Measurements from ENCODE around the gene SMIM21.

SMIM21 gene

DNA sequence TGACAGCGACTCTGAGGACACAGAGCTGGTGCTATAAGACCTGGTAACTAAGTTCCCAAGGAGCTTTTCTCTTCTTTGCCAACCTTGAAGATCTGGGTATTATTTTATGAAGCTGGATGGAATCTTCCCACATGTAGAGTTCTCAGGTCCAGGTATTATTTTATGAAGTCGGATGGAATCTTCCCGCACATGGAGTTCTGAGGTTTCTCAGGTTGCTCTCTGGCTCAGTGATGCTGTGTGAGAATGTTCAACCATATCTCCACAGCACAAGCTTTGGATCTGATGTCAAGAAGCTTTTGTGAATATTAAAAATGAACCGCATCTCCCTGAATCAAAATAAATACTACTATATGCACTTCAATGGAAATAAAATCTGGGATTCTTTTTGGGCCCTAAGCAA lies at the start of gene SMIM21:
SMIM21 (minus strand) TSS at position 101 of the 400 bp plus-strand sequence. CDS start 140 bp downstream, outside the sequence.
- Histone ChIP-seq H3K27ac (ENCODE audit: low read depth, low read length) (no peak within 1 kb of the TSS), H3K4me1 (ENCODE audit: insufficient read depth, low read length) (no peaks in the 10 kb centered on the region), H3K36me3 (ENCODE audit: insufficient read depth, low read length) (no peaks in the 10 kb centered on the region), H3K27me3 (ENCODE audit: control insufficient read depth in 1 of 2, insufficient read depth in 2 of 2, low read length in 2 of 2) (no peaks in the 10 kb centered on the region), H3K9me3 (ENCODE audit: low read length) (no peaks in the 10 kb centered on the region), H3K9ac (ENCODE audit: low read length) (no peak within 1 kb of the TSS), H3K4me3 (ENCODE audit: low read depth in 1 of 2, low read length in 2 of 2) (no peak within 1 kb of the TSS)

DNA sequence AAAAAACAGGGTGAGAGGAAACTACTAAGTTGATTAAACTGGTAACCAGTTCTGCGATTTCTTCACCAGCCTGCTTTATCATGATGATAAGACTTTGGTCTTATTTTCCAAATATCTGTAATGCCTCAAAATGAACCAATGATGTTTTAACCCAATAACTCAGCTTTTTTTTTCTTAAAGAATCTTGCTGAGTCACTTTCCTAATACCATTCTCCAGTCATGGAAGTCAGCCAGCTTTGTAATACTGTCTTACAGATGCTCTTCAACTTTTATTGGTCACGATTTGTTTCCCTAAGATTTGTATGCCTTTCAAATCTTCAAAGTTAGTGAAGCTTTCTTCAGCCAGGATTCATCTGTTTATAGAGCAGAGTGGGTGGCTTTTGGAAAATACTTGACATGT lies 47.7 kb upstream of the SMIM21 start:
- Histone ChIP-seq H3K4me1 (ENCODE audit: insufficient read depth, low read length) (peaks cover 13% of the 10 kb centered on the region), H3K36me3 (ENCODE audit: insufficient read depth, low read length) (no peaks in the 10 kb centered on the region), H3K9ac (ENCODE audit: low read length) (no peak overlapping the region), H3K9me3 (ENCODE audit: low read length) (no peaks in the 10 kb centered on the region), H3K27me3 (ENCODE audit: control insufficient read depth in 1 of 2, insufficient read depth in 2 of 2, low read length in 2 of 2) (no peaks in the 10 kb centered on the region), H3K4me3 (ENCODE audit: low read depth in 1 of 2, low read length in 2 of 2) (no peak overlapping the region), H3K27ac (ENCODE audit: low read depth, low read length) (no peak overlapping the region)

DNA sequence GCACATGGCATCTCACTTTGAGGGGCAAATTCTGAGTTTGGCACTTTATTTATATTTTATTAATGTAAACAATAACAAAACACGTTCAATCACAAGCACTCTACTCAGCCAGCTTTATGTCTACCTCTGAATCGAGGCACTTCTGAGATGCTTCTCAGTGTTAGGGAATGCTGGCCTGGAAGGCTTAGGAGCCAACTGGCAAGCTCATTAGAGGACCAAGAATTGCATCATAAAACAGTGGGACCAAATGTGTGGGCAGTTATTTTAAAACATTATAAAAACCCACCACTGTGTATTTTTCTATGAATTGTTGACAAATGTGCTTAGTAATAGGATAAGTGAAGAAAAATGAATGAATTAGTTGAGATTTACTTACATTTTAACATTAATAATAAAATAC lies 46.8 kb upstream of the SMIM21 start:
- Histone ChIP-seq H3K27ac (ENCODE audit: low read depth, low read length) (no peak overlapping the region), H3K4me1 (ENCODE audit: insufficient read depth, low read length) (peaks cover 13% of the 10 kb centered on the region), H3K9ac (ENCODE audit: low read length) (no peak overlapping the region), H3K36me3 (ENCODE audit: insufficient read depth, low read length) (no peaks in the 10 kb centered on the region), H3K4me3 (ENCODE audit: low read depth in 1 of 2, low read length in 2 of 2) (no peak overlapping the region), H3K27me3 (ENCODE audit: control insufficient read depth in 1 of 2, insufficient read depth in 2 of 2, low read length in 2 of 2) (no peaks in the 10 kb centered on the region), H3K9me3 (ENCODE audit: low read length) (no peaks in the 10 kb centered on the region)

DNA sequence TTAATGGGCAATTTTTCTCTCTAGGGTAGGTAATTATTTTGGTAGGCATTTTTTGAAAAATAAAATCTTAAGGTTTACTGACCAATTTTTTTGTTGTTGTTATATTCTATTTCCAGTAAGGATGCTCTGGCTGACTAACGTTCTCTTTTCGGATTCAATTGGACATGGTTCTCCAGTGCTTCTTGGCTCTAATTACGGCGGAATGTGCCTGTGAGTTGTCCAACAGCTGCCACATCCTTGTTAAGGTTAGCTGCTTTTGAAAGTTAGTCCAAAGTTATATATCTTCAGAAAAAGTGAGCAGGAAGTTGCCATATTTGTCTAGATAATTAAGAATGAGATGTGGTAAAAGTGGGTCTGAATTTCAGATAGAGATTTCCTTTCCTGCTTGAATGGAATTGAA lies 45.8 kb upstream of the SMIM21 start:
- H3K4me3 ChIP-seq (ENCODE audit: low read depth in 1 of 2, low read length in 2 of 2), result no peak overlapping the region
- H3K36me3 ChIP-seq (ENCODE audit: insufficient read depth, low read length), result no peaks in the 10 kb centered on the region
- H3K27ac ChIP-seq (ENCODE audit: low read depth, low read length), result no peak overlapping the region
- H3K4me1 ChIP-seq (ENCODE audit: insufficient read depth, low read length), result peaks cover 13% of the 10 kb centered on the region
- H3K9ac ChIP-seq (ENCODE audit: low read length), result no peak overlapping the region
- no peaks in the 10 kb centered on the region for H3K27me3 ChIP-seq (ENCODE audit: control insufficient read depth in 1 of 2, insufficient read depth in 2 of 2, low read length in 2 of 2)
- no peaks in the 10 kb centered on the region for H3K9me3 ChIP-seq (ENCODE audit: low read length)

DNA sequence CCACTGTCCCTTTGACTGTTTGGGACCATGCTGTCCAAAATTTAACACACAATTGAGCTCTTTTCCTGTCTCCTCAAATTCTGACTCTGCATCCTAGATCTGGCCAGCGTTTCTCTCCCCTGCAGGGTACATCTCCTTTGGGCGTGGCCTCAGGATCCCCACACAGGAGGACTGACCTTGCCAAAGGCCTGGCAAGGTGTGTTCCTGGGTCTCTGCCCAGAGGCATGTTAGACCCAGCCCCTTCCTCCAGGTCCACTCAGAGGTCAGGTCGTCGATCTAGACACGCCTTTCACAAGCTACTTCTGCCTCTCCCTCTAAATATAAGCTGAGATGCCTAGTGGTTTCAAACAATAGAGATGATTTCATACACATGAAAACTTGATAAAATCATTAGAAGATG lies 45.4 kb upstream of the SMIM21 start:
- Histone ChIP-seq H3K27me3 (ENCODE audit: control insufficient read depth in 1 of 2, insufficient read depth in 2 of 2, low read length in 2 of 2) (no peaks in the 10 kb centered on the region), H3K9ac (ENCODE audit: low read length) (no peak overlapping the region), H3K9me3 (ENCODE audit: low read length) (no peaks in the 10 kb centered on the region), H3K4me3 (ENCODE audit: low read depth in 1 of 2, low read length in 2 of 2) (no peak overlapping the region), H3K4me1 (ENCODE audit: insufficient read depth, low read length) (peaks cover 13% of the 10 kb centered on the region), H3K36me3 (ENCODE audit: insufficient read depth, low read length) (no peaks in the 10 kb centered on the region), H3K27ac (ENCODE audit: low read depth, low read length) (no peak overlapping the region)

DNA sequence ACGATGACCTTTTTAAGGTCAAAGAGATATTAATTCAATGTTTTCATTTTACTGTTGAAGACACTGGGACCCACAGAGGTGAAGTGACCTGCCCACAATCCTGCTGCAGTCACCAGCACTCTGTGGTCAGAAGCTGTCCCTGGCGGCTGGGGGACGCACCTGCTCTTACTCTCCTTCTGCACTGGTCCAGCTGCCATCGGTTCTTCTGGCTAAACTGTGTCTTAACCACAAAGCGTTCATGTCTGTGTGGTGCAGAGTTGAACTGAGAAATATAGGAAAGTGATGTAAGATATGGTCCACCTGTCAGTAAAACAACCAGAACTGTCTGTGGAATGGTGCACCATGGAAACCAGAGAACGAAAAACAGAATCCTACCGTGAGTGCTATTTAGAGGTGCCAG lies 44.9 kb upstream of the SMIM21 start:
- Histone ChIP-seq H3K9me3 (ENCODE audit: low read length) (no peaks in the 10 kb centered on the region), H3K9ac (ENCODE audit: low read length) (no peak overlapping the region), H3K36me3 (ENCODE audit: insufficient read depth, low read length) (no peaks in the 10 kb centered on the region), H3K27ac (ENCODE audit: low read depth, low read length) (no peak overlapping the region), H3K27me3 (ENCODE audit: control insufficient read depth in 1 of 2, insufficient read depth in 2 of 2, low read length in 2 of 2) (no peaks in the 10 kb centered on the region), H3K4me1 (ENCODE audit: insufficient read depth, low read length) (peaks cover 13% of the 10 kb centered on the region), H3K4me3 (ENCODE audit: low read depth in 1 of 2, low read length in 2 of 2) (no peak overlapping the region)

DNA sequence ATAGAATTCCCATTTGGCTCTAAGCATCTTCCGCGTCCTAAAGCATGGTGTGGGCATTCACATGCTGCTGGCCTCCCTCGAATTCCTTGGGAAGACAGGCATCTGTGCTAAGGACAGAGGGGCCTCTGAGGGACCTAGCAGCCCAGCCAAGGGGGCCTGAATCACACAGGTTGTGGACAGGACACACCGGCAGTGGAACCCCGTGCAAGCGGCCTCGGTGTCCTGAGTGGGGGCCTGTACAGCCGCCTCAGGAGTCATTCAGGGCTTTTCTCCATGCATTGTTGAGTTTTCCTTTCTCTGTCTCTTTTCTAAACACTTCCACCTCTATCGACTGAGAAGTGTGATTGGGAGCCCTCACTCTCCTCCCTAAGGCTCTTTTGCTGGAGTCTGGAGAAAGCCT lies 44.3 kb upstream of the SMIM21 start:
- no peaks in the 10 kb centered on the region for H3K36me3 ChIP-seq (ENCODE audit: insufficient read depth, low read length)

DNA sequence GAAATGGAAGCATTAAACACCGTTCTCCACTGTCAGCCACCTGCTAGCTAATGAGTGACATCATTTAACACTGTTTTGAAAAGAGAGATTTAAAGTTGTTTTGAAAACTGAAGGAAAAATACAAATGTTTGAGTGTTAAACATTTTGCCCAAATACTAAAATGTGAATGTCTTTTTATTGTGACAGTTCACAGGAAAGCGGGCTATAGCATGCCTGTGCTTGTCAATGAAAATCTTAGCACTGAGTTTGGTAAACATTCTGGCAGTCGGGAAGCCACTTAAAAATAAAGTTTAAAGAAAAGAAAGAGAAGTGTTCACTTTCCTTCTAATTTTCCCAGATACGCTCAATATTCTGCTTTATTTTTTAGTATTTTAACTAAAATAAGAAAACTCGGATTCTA lies 40.3 kb upstream of the SMIM21 start:
- no peak overlapping the region for H3K4me3 ChIP-seq (ENCODE audit: low read depth in 1 of 2, low read length in 2 of 2)
- H3K9me3 ChIP-seq (ENCODE audit: low read length), result no peaks in the 10 kb centered on the region
- H3K4me1 ChIP-seq (ENCODE audit: insufficient read depth, low read length), result no peaks in the 10 kb centered on the region
- H3K9ac ChIP-seq (ENCODE audit: low read length), result no peak overlapping the region
- H3K36me3 ChIP-seq (ENCODE audit: insufficient read depth, low read length), result no peaks in the 10 kb centered on the region
- no peak overlapping the region for H3K27ac ChIP-seq (ENCODE audit: low read depth, low read length)
- no peaks in the 10 kb centered on the region for H3K27me3 ChIP-seq (ENCODE audit: control insufficient read depth in 1 of 2, insufficient read depth in 2 of 2, low read length in 2 of 2)

More for the DNA sequence above, 44.3 kb upstream of the SMIM21 start:
- H3K9me3 ChIP-seq (ENCODE audit: low read length), result no peaks in the 10 kb centered on the region
- no peak overlapping the region for H3K27ac ChIP-seq (ENCODE audit: low read depth, low read length)
- H3K4me1 ChIP-seq (ENCODE audit: insufficient read depth, low read length), result peaks cover 13% of the 10 kb centered on the region
- H3K9ac ChIP-seq (ENCODE audit: low read length), result no peak overlapping the region
- no peaks in the 10 kb centered on the region for H3K27me3 ChIP-seq (ENCODE audit: control insufficient read depth in 1 of 2, insufficient read depth in 2 of 2, low read length in 2 of 2)
- H3K4me3 ChIP-seq (ENCODE audit: low read depth in 1 of 2, low read length in 2 of 2), result no peak overlapping the region

DNA sequence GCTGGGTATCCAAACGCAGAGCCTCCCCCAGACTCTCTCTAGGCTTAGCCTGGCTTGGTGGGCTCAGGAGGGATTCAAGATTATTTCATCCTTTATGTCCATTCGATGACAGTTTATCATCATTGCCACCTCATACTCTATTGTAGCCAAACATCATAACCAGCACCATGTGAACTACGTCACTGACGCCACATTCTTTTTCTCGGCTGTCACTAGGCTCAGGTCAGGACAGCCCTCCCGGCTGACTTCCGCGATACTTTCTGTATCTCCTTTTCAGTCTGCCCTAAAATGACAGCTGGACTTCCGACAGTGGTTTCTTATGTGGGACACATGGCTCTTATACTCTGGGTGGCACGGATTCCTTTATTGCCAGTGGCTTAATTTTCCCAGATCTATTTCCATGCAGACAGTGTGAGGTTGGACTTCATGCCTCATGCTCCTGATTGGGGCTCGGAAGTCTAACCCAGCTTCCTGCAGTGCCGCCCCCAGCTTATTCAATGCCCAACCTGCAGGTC lies 39.8 kb upstream of the SMIM21 start:
- Histone ChIP-seq H3K27me3 (ENCODE audit: control insufficient read depth in 1 of 2, insufficient read depth in 2 of 2, low read length in 2 of 2) (no peaks in the 10 kb centered on the region), H3K9ac (ENCODE audit: low read length) (no peak overlapping the region), H3K27ac (ENCODE audit: low read depth, low read length) (no peak overlapping the region), H3K9me3 (ENCODE audit: low read length) (no peaks in the 10 kb centered on the region), H3K36me3 (ENCODE audit: insufficient read depth, low read length) (no peaks in the 10 kb centered on the region), H3K4me1 (ENCODE audit: insufficient read depth, low read length) (no peaks in the 10 kb centered on the region), H3K4me3 (ENCODE audit: low read depth in 1 of 2, low read length in 2 of 2) (no peak overlapping the region)

DNA sequence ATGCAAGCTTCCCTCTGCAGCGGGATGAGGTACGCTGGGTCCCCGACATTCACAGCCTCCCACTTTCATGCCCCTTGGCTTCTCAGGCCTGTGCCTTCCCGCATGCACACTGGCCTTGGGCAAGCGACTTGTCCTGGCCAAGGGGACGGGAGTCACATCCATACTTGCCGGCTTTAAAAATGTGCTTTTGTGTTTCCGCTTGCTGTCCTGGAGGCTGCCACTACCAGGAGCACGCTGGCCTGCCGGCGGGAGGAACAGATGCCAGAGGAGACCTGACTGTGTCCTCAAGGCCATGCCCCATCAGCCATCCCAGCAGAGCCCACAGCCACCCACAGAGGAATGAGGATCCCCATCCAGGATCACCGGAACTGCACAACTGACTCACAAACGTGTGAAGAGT lies 36.9 kb upstream of the SMIM21 start:
- H3K9me3 ChIP-seq (ENCODE audit: low read length), result no peaks in the 10 kb centered on the region
- no peaks in the 10 kb centered on the region for H3K36me3 ChIP-seq (ENCODE audit: insufficient read depth, low read length)
- H3K27me3 ChIP-seq (ENCODE audit: control insufficient read depth in 1 of 2, insufficient read depth in 2 of 2, low read length in 2 of 2), result no peaks in the 10 kb centered on the region
- H3K27ac ChIP-seq (ENCODE audit: low read depth, low read length), result no peak overlapping the region
- H3K4me1 ChIP-seq (ENCODE audit: insufficient read depth, low read length), result no peaks in the 10 kb centered on the region
- H3K9ac ChIP-seq (ENCODE audit: low read length), result no peak overlapping the region
- no peak overlapping the region for H3K4me3 ChIP-seq (ENCODE audit: low read depth in 1 of 2, low read length in 2 of 2)

DNA sequence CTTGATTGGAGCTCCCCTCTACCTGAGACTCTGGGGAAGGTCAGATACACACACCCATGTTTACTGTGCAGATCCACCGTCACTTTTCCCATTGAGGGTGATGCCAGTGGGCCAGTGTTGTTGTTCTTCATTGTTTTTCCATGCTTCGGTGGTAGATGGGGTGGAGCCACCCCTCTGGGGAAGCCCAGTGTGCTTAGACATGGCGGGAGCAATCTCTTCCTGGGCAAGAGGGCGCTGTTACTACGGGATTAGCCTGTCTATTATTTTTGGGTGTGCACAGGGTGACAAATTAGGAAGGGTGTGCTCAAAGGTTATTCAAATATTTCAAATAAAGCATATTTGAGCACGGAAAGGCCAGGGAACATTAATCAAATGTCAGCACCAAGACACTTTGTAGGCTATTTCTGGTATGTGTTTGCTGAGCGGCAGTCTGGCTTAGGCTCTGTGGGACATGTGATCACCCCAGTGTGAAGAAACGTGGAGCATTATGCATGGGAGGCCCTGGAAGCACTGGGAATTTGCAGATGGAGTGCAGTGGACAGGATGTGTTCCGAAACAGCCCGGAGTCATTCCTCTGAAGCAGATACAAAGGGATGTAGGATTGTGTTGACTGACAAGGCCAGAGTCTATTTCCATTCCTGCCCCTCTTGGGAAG lies 34.8 kb upstream of the SMIM21 start:
- no peaks in the 10 kb centered on the region for H3K9me3 ChIP-seq (ENCODE audit: low read length)

DNA sequence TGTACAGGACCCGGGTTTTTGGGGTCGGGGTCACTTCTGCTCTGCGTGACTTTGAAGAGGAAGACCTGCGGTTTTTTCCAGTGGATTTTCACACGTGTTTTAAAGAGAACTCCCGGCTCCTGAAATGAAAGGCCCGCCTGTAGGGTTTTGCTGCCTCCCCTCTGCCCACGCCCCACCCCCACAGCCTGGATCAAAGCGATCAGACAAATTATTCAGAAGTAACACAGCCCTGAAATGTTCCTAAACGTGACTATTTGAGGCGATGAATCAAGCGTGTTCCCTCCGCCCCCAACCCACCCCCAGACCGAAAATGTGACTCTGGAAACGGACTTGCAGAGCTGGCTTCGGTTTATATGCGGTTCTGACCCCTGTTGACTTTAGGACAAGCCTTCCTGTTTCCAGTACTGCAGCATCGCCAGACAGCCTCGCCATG lies 28.7 kb upstream of the SMIM21 start:
- Histone ChIP-seq H3K36me3 (ENCODE audit: insufficient read depth, low read length) (no peaks in the 10 kb centered on the region), H3K9me3 (ENCODE audit: low read length) (no peaks in the 10 kb centered on the region), H3K9ac (ENCODE audit: low read length) (peak overlapping the region; percentile 16), H3K27ac (ENCODE audit: low read depth, low read length) (peak overlapping the region; percentile 67), H3K4me1 (ENCODE audit: insufficient read depth, low read length) (peaks cover 5% of the 10 kb centered on the region), H3K27me3 (ENCODE audit: control insufficient read depth in 1 of 2, insufficient read depth in 2 of 2, low read length in 2 of 2) (no peaks in the 10 kb centered on the region), H3K4me3 (ENCODE audit: low read depth in 1 of 2, low read length in 2 of 2) (peak overlapping the region; percentile 60 to 71)

More for the DNA sequence above, 34.8 kb upstream of the SMIM21 start:
- Histone ChIP-seq H3K27me3 (ENCODE audit: control insufficient read depth in 1 of 2, insufficient read depth in 2 of 2, low read length in 2 of 2) (no peaks in the 10 kb centered on the region), H3K9ac (ENCODE audit: low read length) (no peak overlapping the region), H3K4me3 (ENCODE audit: low read depth in 1 of 2, low read length in 2 of 2) (no peak overlapping the region), H3K36me3 (ENCODE audit: insufficient read depth, low read length) (no peaks in the 10 kb centered on the region), H3K27ac (ENCODE audit: low read depth, low read length) (no peak overlapping the region), H3K4me1 (ENCODE audit: insufficient read depth, low read length) (no peaks in the 10 kb centered on the region)

Measured in muscle layer of colon (tissue), 2 donors.